Measurements from ENCODE around the gene CMC4.

Gene CMC4

GRCh38 chrX:155070975-155071693, at the start of gene CMC4, which contains the start of the genes BRCC3 and MTCP1:
Gene CMC4 (minus strand): TSS chrX:155071136. CDS start chrX:155064023, 7,113 bp downstream.
Gene BRCC3 (plus strand): TSS chrX:155071508. CDS start chrX:155071528, 20 bp downstream.
Gene MTCP1 (minus strand): TSS chrX:155071136. CDS start chrX:155066010, 5,126 bp downstream.
- peak; percentile 79 for DNase-seq

GRCh38 chrX:155115174-155115819, 44.4 kb upstream of the CMC4 start:
- DNase-seq = no peak

GRCh38 chrX:155113097-155113496, 42.2 kb upstream of the CMC4 start:
- no peak for DNase-seq

GRCh38 chrX:155112171-155112570, 41.2 kb upstream of the CMC4 start:
- peak; percentile 0 for DNase-seq

- DNase-seq = no peak
Observed at GRCh38 chrX:155108427-155108826, 37.5 kb upstream of the CMC4 start.

GRCh38 chrX:155105919-155106318, 35.0 kb upstream of the CMC4 start:
- no peak for DNase-seq

GRCh38 chrX:155094468-155095061, 23.6 kb upstream of the CMC4 start:
- peak; percentile 21 for DNase-seq

GRCh38 chrX:155086961-155087735, 16.2 kb upstream of the CMC4 start:
- DNase-seq = no peak

- DNase-seq = peak; percentile 26
Observed at GRCh38 chrX:155086202-155086840, 15.4 kb upstream of the CMC4 start.

- no peak for DNase-seq
Observed at GRCh38 chrX:155071694-155072280, 851 bp upstream of the CMC4 start.

- DNase-seq = no peak
Observed at GRCh38 chrX:155070663-155070974, 317 bp downstream of the CMC4 start.

GRCh38 chrX:155070038-155070437, 898 bp downstream of the CMC4 start:
- no peak for DNase-seq

- no peak for DNase-seq
Observed at GRCh38 chrX:155069414-155069813, 1.5 kb downstream of the CMC4 start.

- DNase-seq = peak; percentile 40
Observed at GRCh38 chrX:155068165-155068564, 2.8 kb downstream of the CMC4 start.

- DNase-seq = peak; percentile 22
Observed at GRCh38 chrX:155065035-155065734, 5.8 kb downstream of the CMC4 start.

GRCh38 chrX:155061760-155062159, 9.2 kb downstream of the CMC4 start:
- no peak for DNase-seq

GRCh38 chrX:155056877-155057792, 13.8 kb downstream of the CMC4 start:
- DNase-seq = peak; percentile 72

GRCh38 chrX:155056471-155056870, 14.5 kb downstream of the CMC4 start:
- no peak for DNase-seq

- DNase-seq = no peak
Observed at GRCh38 chrX:155055494-155055893, 15.4 kb downstream of the CMC4 start.

GRCh38 chrX:155054255-155054654, 16.7 kb downstream of the CMC4 start:
- DNase-seq = no peak

GRCh38 chrX:155053656-155054055, 17.3 kb downstream of the CMC4 start:
- no peak for DNase-seq

Measured in fibroblast of skin of right biceps (primary cell).